HG03097 (cell line): ENCODE measurements around the gene C22orf42.
"Not testable (repeated sequence)": the region's sequence is repeated elsewhere in the genome, so short reads cannot be mapped to it uniquely, and the experiment has no call there.

ENCODE experiments used
- ATAC-seq: cut with Tn5 transposase; IDR thresholded peaks from one replicate; pipeline ENCODE4 v1.9.1; 2021; ENCODE audit not compliant: unreplicated experiment, low FRiP score

C22orf42 gene

GRCh38 chr22:32191021-32191420 is 31.9 kb upstream of the C22orf42 start:
- ATAC-seq: not testable (repeated sequence)

GRCh38 chr22:32185821-32186220 is 26.7 kb upstream of the C22orf42 start:
- no peak for ATAC-seq

- no peak for ATAC-seq
Measured at GRCh38 chr22:32183625-32184024, 24.5 kb upstream of the C22orf42 start.

GRCh38 chr22:32181043-32181442 is 21.9 kb upstream of the C22orf42 start:
- ATAC-seq: no peak

- no peak for ATAC-seq
Measured at GRCh38 chr22:32177221-32177765, 18.2 kb upstream of the C22orf42 start.

GRCh38 chr22:32175683-32176644 is 16.9 kb upstream of the C22orf42 start:
- ATAC-seq: no peak

- ATAC-seq: no peak
Measured at GRCh38 chr22:32175115-32175514, 16.0 kb upstream of the C22orf42 start.

- no peak for ATAC-seq
Measured at GRCh38 chr22:32165681-32166080, 6.6 kb upstream of the C22orf42 start.

- ATAC-seq: no peak
Measured at GRCh38 chr22:32164075-32164860, 5.2 kb upstream of the C22orf42 start.

GRCh38 chr22:32160411-32160810 is 1.3 kb upstream of the C22orf42 start:
- ATAC-seq: not testable (repeated sequence)

GRCh38 chr22:32157632-32158031 is 1.5 kb downstream of the C22orf42 start:
- not testable (repeated sequence) for ATAC-seq

- not testable (repeated sequence) for ATAC-seq
Measured at GRCh38 chr22:32154727-32155126, 4.4 kb downstream of the C22orf42 start.

- ATAC-seq: not testable (repeated sequence)
Measured at GRCh38 chr22:32151641-32152040, 7.5 kb downstream of the C22orf42 start.

GRCh38 chr22:32150647-32151046 is 8.5 kb downstream of the C22orf42 start:
- ATAC-seq: not testable (repeated sequence)

GRCh38 chr22:32148372-32148771 is 10.7 kb downstream of the C22orf42 start:
- not testable (repeated sequence) for ATAC-seq

- not testable (repeated sequence) for ATAC-seq
Measured at GRCh38 chr22:32147128-32147527, 12.0 kb downstream of the C22orf42 start.

GRCh38 chr22:32144496-32145274 is 14.4 kb downstream of the C22orf42 start:
- ATAC-seq: no peak

- ATAC-seq: no peak
Measured at GRCh38 chr22:32142600-32142999, 16.5 kb downstream of the C22orf42 start.

- ATAC-seq: not testable (repeated sequence)
Measured at GRCh38 chr22:32140688-32141087, 18.4 kb downstream of the C22orf42 start.

- ATAC-seq: not testable (repeated sequence)
Measured at GRCh38 chr22:32138576-32138975, 20.5 kb downstream of the C22orf42 start.
